H1 (cell line): ENCODE measurements around the gene DARS2. TPM values are rescaled to one million over a fixed set of nuclear protein-coding genes. Genes with fewer than 3 reads are reported as not detected.

Source experiments
- CTCF ChIA-PET: fragments of 300-600 bp; sonication (Branson Sonifier 250); formaldehyde crosslinking; loops from one replicate; lab custom pipeline; 2021; ENCODE audit not compliant: partially characterized antibody; lab: Charles Lee
- POLR2A ChIA-PET: fragments of 300-600 bp; sonication (Branson Sonifier 250); formaldehyde crosslinking; loops from one replicate; lab custom pipeline; 2021; ENCODE audit warnings: inconsistent platforms; ENCODE audit not compliant: partially characterized antibody; lab: Charles Lee
- DNase-seq, 2 experiments: peaks; one replicate each; pipeline versions ENCODE4 v3.0.0 to v3.0.0-alpha.2; 2010 to 2022; ENCODE audit warnings: low spot score in 2 of 2, low read depth in 1 of 2, mixed read lengths in 1 of 2
- FAIRE-seq: peaks from 2 replicates; lab custom pipeline; 2011; peaks lifted over from hg19 to GRCh38; lab: Jason Lieb, UNC
- H2AFZ ChIP-seq: 2 replicates; pipeline ENCODE4 v1.8.1; 2012; ENCODE audit warnings: low read length, inconsistent platforms
- H2AK5ac ChIP-seq: 2 replicates; pipeline ENCODE4 v1.6.1; 2013; ENCODE audit warnings: low read depth, low read length
- H2BK120ac ChIP-seq: replicated peaks from 2 replicates; pipeline ENCODE3; 2013; ENCODE audit warnings: low read depth, low read length, inconsistent platforms
- H2BK12ac ChIP-seq: 2 replicates; pipeline ENCODE4 v1.6.1; 2013; ENCODE audit warnings: low read depth, low read length
- H2BK15ac ChIP-seq: 2 replicates; pipeline ENCODE4 v1.6.1; 2013; ENCODE audit warnings: low read length
- H2BK20ac ChIP-seq: 2 replicates; pipeline ENCODE4 v1.6.1; 2013; ENCODE audit warnings: low read length
- H2BK5ac ChIP-seq: 2 replicates; pipeline ENCODE4 v1.6.1; 2013; ENCODE audit warnings: low read depth, low read length
- H3K14ac ChIP-seq: 2 replicates; pipeline ENCODE4 v1.6.1; 2013; ENCODE audit warnings: inconsistent platforms; ENCODE audit not compliant: insufficient read length
- H3K18ac ChIP-seq: 2 replicates; pipeline ENCODE4 v1.6.1; 2013; ENCODE audit warnings: low read length; ENCODE audit errors: extremely low read depth
- H3K23ac ChIP-seq: 2 replicates; pipeline ENCODE4 v1.6.1; 2013; ENCODE audit warnings: inconsistent platforms; ENCODE audit not compliant: insufficient read length
- H3K23me2 ChIP-seq: 2 replicates; pipeline ENCODE4 v1.6.1; 2013; ENCODE audit warnings: low read depth, low read length
- H3K27ac ChIP-seq: 2 replicates; pipeline ENCODE4 v1.6.1; 2011; ENCODE audit warnings: low read depth, low read length, inconsistent platforms
- H3K27me3 ChIP-seq, 4 experiments: replicated peaks in 1 of 4; 1 replicate in 1 of 4; 2 replicates in 3 of 4; pipeline versions ENCODE4 v1.6.1 to v1.8.1; 2011 to 2013; ENCODE audit warnings: low read length in 3 of 4, mild to moderate bottlenecking in 3 of 4, inconsistent platforms in 2 of 4, mixed read lengths in 2 of 4, moderate library complexity in 1 of 4; ENCODE audit not compliant: control insufficient read depth in 3 of 4, insufficient read depth in 3 of 4; ENCODE audit errors: extremely low read depth in 1 of 4
- H3K36me3 ChIP-seq, 4 experiments: 2 replicates each; pipeline versions ENCODE4 v1.6.1 to v1.8.1; 2011 to 2013; ENCODE audit warnings: mild to moderate bottlenecking in 4 of 4, low read length in 3 of 4, moderate library complexity in 2 of 4, control low read depth in 1 of 4, inconsistent platforms in 1 of 4; ENCODE audit not compliant: insufficient read depth in 4 of 4, control insufficient read depth in 2 of 4
- H3K4ac ChIP-seq: replicated peaks from 2 replicates; pipeline ENCODE3; 2013; ENCODE audit warnings: low read length, low read depth, mixed read lengths, inconsistent platforms; ENCODE audit not compliant: insufficient read length
- H3K4me1 ChIP-seq, 4 experiments: replicated peaks in 1 of 4; 1 replicate in 1 of 4; 2 replicates in 3 of 4; pipeline versions ENCODE4 v1.6.1 to v1.8.1; 2011 to 2013; ENCODE audit warnings: low read length in 3 of 4, inconsistent platforms in 2 of 4, mixed read lengths in 1 of 4; ENCODE audit not compliant: insufficient read depth in 4 of 4, control insufficient read depth in 3 of 4
- H3K4me2 ChIP-seq, 2 experiments: 2 replicates each; pipeline versions ENCODE4 v1.6.1 to v1.8.1; 2011 to 2013; ENCODE audit warnings: low read depth in 2 of 2, low read length in 2 of 2, control low read depth in 1 of 2, inconsistent platforms in 1 of 2, mild to moderate bottlenecking in 1 of 2; ENCODE audit not compliant: insufficient read depth in 1 of 2
- H3K4me3 ChIP-seq, 4 experiments: fragments of 200-600, 300-600 bp in 1 of 4; sonication (generic), shearing (Covaris generic), sonication (Bioruptor Twin) in 1 of 4; 2 replicates each; pipeline versions ENCODE4 v1.5.1 to v1.8.1; 2011 to 2016; ENCODE audit warnings: low read length in 4 of 4, low read depth in 3 of 4, control low read depth in 2 of 4, inconsistent platforms in 2 of 4, mild to moderate bottlenecking in 2 of 4, mixed read lengths in 1 of 4, moderate library complexity in 1 of 4; ENCODE audit not compliant: insufficient read depth in 2 of 4; ENCODE audit errors: extremely low read depth in 1 of 4
- H3K56ac ChIP-seq: replicated peaks from 2 replicates; pipeline ENCODE3; 2013; ENCODE audit warnings: low read depth, mild to moderate bottlenecking, mixed read lengths, low read length, inconsistent platforms; ENCODE audit not compliant: insufficient read length
- H3K79me1 ChIP-seq: 2 replicates; pipeline ENCODE4 v1.6.1; 2013; ENCODE audit warnings: low read depth, low read length, control low read depth
- H3K79me2 ChIP-seq, 2 experiments: 2 replicates each; pipeline versions ENCODE4 v1.6.1 to v1.8.1; 2012 to 2013; ENCODE audit warnings: low read length in 2 of 2, mild to moderate bottlenecking in 2 of 2, inconsistent platforms in 1 of 2; ENCODE audit not compliant: insufficient read depth in 2 of 2, control insufficient read depth in 1 of 2
- H3K9ac ChIP-seq, 4 experiments: replicated peaks in 1 of 4; 1 replicate in 1 of 4; 2 replicates in 3 of 4; pipeline versions ENCODE4 v1.6.1 to v1.8.1; 2011 to 2013; ENCODE audit warnings: low read depth in 3 of 4, low read length in 3 of 4, control low read depth in 2 of 4, mild to moderate bottlenecking in 2 of 4, moderate library complexity in 2 of 4, inconsistent platforms in 1 of 4; ENCODE audit errors: extremely low read depth in 1 of 4
- H3K9me3 ChIP-seq, 2 experiments: 2 replicates each; pipeline versions ENCODE4 v1.6.1 to v1.8.1; 2012 to 2013; ENCODE audit warnings: mild to moderate bottlenecking in 2 of 2, moderate library complexity in 2 of 2, control low read depth in 1 of 2, inconsistent platforms in 1 of 2, low read depth in 1 of 2, low read length in 1 of 2, mixed read lengths in 1 of 2; ENCODE audit not compliant: insufficient read depth in 2 of 2
- H4K20me1 ChIP-seq, 2 experiments: replicated peaks in 1 of 2; 2 replicates each; pipeline versions ENCODE3 to v1.8.1; 2011 to 2013; ENCODE audit warnings: inconsistent platforms in 2 of 2, low read length in 2 of 2, mild to moderate bottlenecking in 1 of 2; ENCODE audit not compliant: insufficient read depth in 2 of 2, control insufficient read depth in 1 of 2
- H4K5ac ChIP-seq: 2 replicates; pipeline ENCODE4 v1.6.1; 2013; ENCODE audit warnings: low read length, low read depth, mixed read lengths, inconsistent platforms; ENCODE audit not compliant: insufficient read length
- H4K8ac ChIP-seq: 2 replicates; pipeline ENCODE4 v1.8.0; 2013; ENCODE audit warnings: mild to moderate bottlenecking, moderate library complexity, low read length, inconsistent platforms; ENCODE audit not compliant: insufficient read depth; ENCODE audit errors: extremely low read depth
- H4K91ac ChIP-seq: replicated peaks from 2 replicates; pipeline ENCODE3; 2013; ENCODE audit warnings: low read length, mixed read lengths, inconsistent platforms; ENCODE audit not compliant: insufficient read length
- GTF2F1 ChIP-seq: IDR thresholded peaks from 2 replicates; pipeline ENCODE4 v1.6.1; 2012; ENCODE audit warnings: low read depth, low read length, improper control_type of control experiment, borderline replicate concordance
- HDAC2 ChIP-seq, 2 experiments: fragments of 300-600 bp in 1 of 2; sonication (generic) in 1 of 2; IDR thresholded peaks; 2 replicates each; pipeline ENCODE4 v1.6.1; 2011 to 2012; ENCODE audit warnings: low read depth in 2 of 2, low read length in 2 of 2, mild to moderate bottlenecking in 2 of 2, moderate library complexity in 2 of 2, borderline replicate concordance in 1 of 2, inconsistent platforms in 1 of 2
- KDM5A ChIP-seq: fragments of 200-600 bp; IDR thresholded peaks from 2 replicates; pipeline ENCODE4 v1.7.1; 2012; ENCODE audit warnings: mild to moderate bottlenecking, low read length, inconsistent platforms, mixed read lengths
- MAFK ChIP-seq: IDR thresholded peaks from 2 replicates; pipeline ENCODE4 v1.6.1; 2012; ENCODE audit warnings: low read depth, mild to moderate bottlenecking, improper control_type of control experiment, low read length
- MAX ChIP-seq: IDR thresholded peaks from 2 replicates; pipeline ENCODE4 v1.6.1; 2012; ENCODE audit warnings: inconsistent platforms
- POLR2AphosphoS5 ChIP-seq: IDR thresholded peaks from 2 replicates; pipeline ENCODE4 v1.6.1; 2011; ENCODE audit warnings: low read depth, low read length
- RNF2 ChIP-seq: fragments of 200-900, 300-1000 bp; sonication (generic); IDR thresholded peaks from 2 replicates; pipeline ENCODE4 v1.7.1; 2016; ENCODE audit warnings: borderline replicate concordance, low read depth, mild to moderate bottlenecking, antibody characterized with exemption, low read length; ENCODE audit not compliant: poor library complexity, severe bottlenecking; ENCODE audit errors: missing control alignments
- SAP30 ChIP-seq: fragments of 300-600 bp; sonication (generic); IDR thresholded peaks from 2 replicates; pipeline ENCODE4 v1.7.1; 2012; ENCODE audit warnings: low read length, moderate library complexity, mild to moderate bottlenecking, inconsistent platforms; ENCODE audit not compliant: insufficient read depth, insufficient replicate concordance
- SUZ12 ChIP-seq: fragments of 200-600 bp; sonication (generic); IDR thresholded peaks from 2 replicates; pipeline ENCODE4 v1.6.1; 2012; ENCODE audit warnings: mild to moderate bottlenecking, inconsistent platforms, low read length, moderate library complexity, mixed read lengths
- WGBS, 2 experiments: shearing (Covaris generic) in 1 of 2; methylation state at CpG; one replicate each; pipeline versions ENCODE4 v1.1.6 to v1.1.7; 2013 to 2015; ENCODE audit warnings: low lambda C conversion rate in 2 of 2, mixed read lengths in 2 of 2, inconsistent platforms in 1 of 2, low coverage in 1 of 2, missing lambda C conversion rate in 1 of 2; ENCODE audit not compliant: insufficient replicate concordance in 2 of 2, insufficient coverage in 1 of 2, insufficient read length in 1 of 2; ENCODE audit errors: extremely low coverage in 1 of 2, missing lambda C conversion rate in 1 of 2; 5-methylcytosine and 5-hydroxymethylcytosine counted together
- polyA plus RNA-seq, 7 experiments: library from polyadenylated mRNA; depleted of rRNA in 3 of 7; stranded (reverse) in 5 of 7; unstranded in 2 of 7; fragments of >200 nt in 5 of 7; fragments of 200-250 nt in 2 of 7; gene quantifications; 1 replicate in 5 of 7; 2 replicates in 1 of 7; 4 replicates in 1 of 7; pipeline versions ENCODE4 v1.2.1 to v1.2.3, GENCODE V29; 2011 to 2013; ENCODE audit warnings: missing spikeins in 2 of 7, mixed read lengths in 2 of 7
- total RNA-seq: library from RNA; stranded (reverse); fragmentation: NEBNext Ultra II Directional; extraction: Animal tissue kit (Norgen Biotek cat#: 25700); gene quantifications from 2 replicates; pipeline ENCODE4 v1.2.1, GENCODE V29; 2021

DARS2 gene
- total and polyA plus RNA-seq, 2 of the 8 experiments (the other 6 are each of a cell fraction or from before 2014, with no cell fraction given), result 21.0 to 35.2 TPM

DNA sequence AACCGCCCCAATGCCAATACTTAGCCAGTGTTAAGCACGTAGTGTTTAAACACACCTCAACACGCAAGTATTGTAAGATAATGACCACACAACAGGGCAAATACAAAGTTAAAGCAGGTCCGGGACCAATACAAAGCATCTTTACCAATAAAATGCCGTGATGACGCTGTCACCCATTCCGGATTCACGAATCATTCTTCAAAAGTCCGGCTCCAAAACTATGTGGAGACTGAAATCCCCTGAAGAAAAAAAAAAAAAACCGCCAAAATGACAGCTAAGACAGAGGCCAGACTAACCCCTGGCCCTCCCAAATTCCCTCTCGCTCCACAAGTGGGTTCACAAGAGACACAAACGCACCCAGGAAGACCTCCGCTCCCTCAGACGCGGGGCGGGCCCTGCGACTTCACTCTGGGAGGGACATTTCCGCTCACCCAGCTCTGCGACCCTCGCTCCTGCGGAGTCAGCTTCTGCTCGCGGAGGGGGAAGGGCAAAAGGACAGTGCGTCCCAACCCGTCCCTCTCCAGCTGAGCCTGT lies 625 bp upstream of the DARS2 start:
- Histone ChIP-seq H4K91ac (peak overlapping the region; percentile 81), H3K56ac (peak overlapping the region; percentile 63), H2BK12ac (no peak overlapping the region; the same call in 1 of the 2 replicates), H2BK120ac (peak overlapping the region; percentile 56), H3K23ac (no peak overlapping the region), H3K4me2 (peak overlapping the region; percentile 78 to 95), H3K36me3 (no peaks in the 10 kb centered on the region; a peak in 1 of 8 replicates), H2BK15ac (peak overlapping the region; percentile 84; the same call in 1 of the 2 replicates), H3K18ac (peak overlapping the region; percentile 98), H2AFZ (peak overlapping the region; percentile 33), H3K9me3 (no peaks in the 10 kb centered on the region), H3K9ac (peak overlapping the region; percentile 62 to 93 (median 88)), H2AK5ac (no peak overlapping the region; the same call in 1 of the 2 replicates), H2BK20ac (no peak overlapping the region), H3K4me1 (no peaks in the 10 kb centered on the region; a peak in 3 of 7 replicates), H2BK5ac (peak overlapping the region; percentile 93), H3K4me3 (peak overlapping the region; percentile 69 to 96 (median 88)), H3K14ac (no peak overlapping the region), H3K79me1 (no peaks in the 10 kb centered on the region; the same call in 1 of the 2 replicates), H3K79me2 (peaks cover 7 to 52% of the 10 kb centered on the region in 2 experiments), H4K8ac (peak overlapping the region; percentile 75), H3K4ac (peak overlapping the region; percentile 35), H4K20me1 (no peaks in the 10 kb centered on the region), H4K5ac (peak overlapping the region; percentile 87), H3K23me2 (peaks cover 7% of the 10 kb centered on the region), H3K27me3 (no peaks in the 10 kb centered on the region), H3K27ac (peak overlapping the region; percentile 94)
- POLR2A ChIA-PET, result interaction anchor here (0.6 to 10.0 kb wide), 26 partner anchors 10 to 399 kb away, joined by 3 to 166 read pairs (median 3); partner anchors contain the start of genes GAS5, KLHL20, PRDX6 and ZBTB37
- CTCF ChIA-PET, result interaction anchor here (1.0 to 1.5 kb wide), 2 partner anchors 392 to 1079 kb away, joined by 3 to 4 read pairs; no protein-coding TSS in a partner anchor
- TF ChIP-seq SAP30, result peak; percentile 94
- TF ChIP-seq KDM5A, result peak; percentile 33; the same call in 1 of the 2 replicates
- TF ChIP-seq RNF2, result no peak
- TF ChIP-seq HDAC2 (IDR thresholded peaks at IDR 0.05; ENCODE audit: borderline replicate concordance in 1 of 2, low read depth in 2 of 2, low read length in 2 of 2), result peak in 1 of 2 experiments; percentile 94; a peak in 1 of 4 replicates
- TF ChIP-seq POLR2AphosphoS5, result peak; percentile 32; the same call in 1 of the 2 replicates
- 0 out of 2 replicates have a peak, but pooled peaks have one; percentile 28 for TF ChIP-seq MAFK
- TF ChIP-seq SUZ12, result no peak
- TF ChIP-seq GTF2F1, result no peak
- no peak for TF ChIP-seq MAX
- no peak for FAIRE-seq
- 2% methylated on average over 17 of the region's 25 CpGs; no CpG with 5 or more reads in 1 of the 2 experiments for WGBS, 2 experiments
- DNase-seq, result no peak
